Endothelial cell of umbilical vein (primary cell): ENCODE results near the gene TIGD7. TPM values are rescaled to one million over a fixed set of nuclear protein-coding genes. Genes with fewer than 3 reads are reported as not detected.

Source experiments
- BruUV-seq: library from RNA; stranded (reverse); fragments of 400-500 nt; replicated peaks from 2 replicates; lab custom pipeline; 2021; lab: Mats Ljungman, UMichigan
- CTCF ChIA-PET: fragments of 300-600, 350-600 bp; sonication (Branson Sonifier 250); formaldehyde crosslinking; loops from one replicate; lab custom pipeline; 2021; ENCODE audit warnings: antibody characterized with exemption, inconsistent platforms; lab: Charles Lee
- POLR2A ChIA-PET: fragments of 300-600, 350-600 bp; sonication (Branson Sonifier 250); formaldehyde crosslinking; loops from one replicate; lab custom pipeline; 2021; ENCODE audit warnings: antibody characterized with exemption, inconsistent platforms; lab: Charles Lee
- DNase-seq: peaks from one replicate; pipeline ENCODE4 v3.0.0-alpha.2; 2011; ENCODE audit warnings: low read depth, low spot score
- FAIRE-seq: peaks from 2 replicates; lab custom pipeline; 2011; peaks lifted over from hg19 to GRCh38; lab: Jason Lieb, UNC
- H2AFZ ChIP-seq: 2 replicates; pipeline ENCODE4 v1.6.0; 2012; ENCODE audit warnings: low read depth, low read length, control low read depth, inconsistent platforms
- H3K27ac ChIP-seq: 2 replicates; pipeline ENCODE4 v1.5.1; 2011; ENCODE audit warnings: low read depth, mild to moderate bottlenecking, control low read depth, low read length, moderate library complexity; ENCODE audit not compliant: insufficient read depth
- H3K27me3 ChIP-seq, 2 experiments: 2 replicates each; pipeline versions ENCODE4 v1.6.0 to v1.6.1; 2011; ENCODE audit warnings: low read length in 2 of 2, mixed read lengths in 1 of 2; ENCODE audit not compliant: control insufficient read depth in 2 of 2, insufficient read depth in 2 of 2
- H3K36me3 ChIP-seq, 2 experiments: 2 replicates in 1 of 2; 3 replicates in 1 of 2; pipeline ENCODE4 v1.5.1; 2011; ENCODE audit warnings: low read length in 2 of 2, mild to moderate bottlenecking in 1 of 2, moderate library complexity in 1 of 2; ENCODE audit not compliant: control insufficient read depth in 2 of 2, insufficient read depth in 2 of 2; ENCODE audit errors: extremely low read depth in 1 of 2
- H3K4me1 ChIP-seq: 3 replicates; pipeline ENCODE4 v1.5.1; 2011; ENCODE audit warnings: mild to moderate bottlenecking, low read length; ENCODE audit not compliant: control insufficient read depth, insufficient read depth; ENCODE audit errors: extremely low read depth
- H3K4me2 ChIP-seq: 2 replicates; pipeline ENCODE4 v1.6.1; 2011; ENCODE audit warnings: low read length, control low read depth, mixed read lengths; ENCODE audit not compliant: insufficient read depth
- H3K4me3 ChIP-seq, 3 experiments: fragments of 200-600 bp in 1 of 3; sonication (generic), shearing (Covaris generic) in 1 of 3; replicated peaks in 1 of 3; 2 replicates each; pipeline ENCODE4 v1.5.1; 2011 to 2016; ENCODE audit warnings: control low read depth in 3 of 3, low read length in 3 of 3, mild to moderate bottlenecking in 2 of 3, inconsistent platforms in 1 of 3, low read depth in 1 of 3, moderate library complexity in 1 of 3; ENCODE audit not compliant: insufficient read depth in 1 of 3
- H3K79me2 ChIP-seq: 2 replicates; pipeline ENCODE4 v1.6.0; 2012; ENCODE audit warnings: low read length, inconsistent platforms; ENCODE audit not compliant: control insufficient read depth, insufficient read depth
- H3K9ac ChIP-seq: replicated peaks from 2 replicates; pipeline ENCODE3; 2011; ENCODE audit warnings: low read length, control low read depth; ENCODE audit not compliant: insufficient read depth; ENCODE audit errors: extremely low read depth
- H3K9me1 ChIP-seq: replicated peaks from 3 replicates; pipeline ENCODE4 v1.6.0; 2011; ENCODE audit warnings: mild to moderate bottlenecking, low read length; ENCODE audit not compliant: control insufficient read depth, insufficient read depth; ENCODE audit errors: extremely low read depth
- H3K9me3 ChIP-seq: replicated peaks from 2 replicates; pipeline ENCODE4 v1.5.1; 2012; ENCODE audit warnings: low read length, inconsistent platforms; ENCODE audit not compliant: control insufficient read depth, insufficient read depth
- H4K20me1 ChIP-seq: replicated peaks from 2 replicates; pipeline ENCODE3; 2011; ENCODE audit warnings: mild to moderate bottlenecking, low read length; ENCODE audit not compliant: control insufficient read depth, insufficient read depth; ENCODE audit errors: extremely low read depth
- CTCF ChIP-seq, 2 donors: IDR thresholded peaks; 1 replicate in 1 of 2; 2 replicates in 1 of 2; pipeline ENCODE4 v1.5.1; 2011; ENCODE audit warnings: low read length in 2 of 2, mild to moderate bottlenecking in 2 of 2, moderate library complexity in 2 of 2, control low read depth in 1 of 2, inconsistent platforms in 1 of 2, low read depth in 1 of 2; ENCODE audit not compliant: insufficient read depth in 1 of 2; ENCODE audit errors: extremely low read depth in 1 of 2
- EZH2 ChIP-seq: IDR thresholded peaks from 2 replicates; pipeline ENCODE4 v1.6.1; 2012; ENCODE audit warnings: borderline replicate concordance, low read depth, mild to moderate bottlenecking, moderate library complexity, low read length, inconsistent platforms; ENCODE audit not compliant: severe bottlenecking
- FOS ChIP-seq: IDR thresholded peaks from 2 replicates; pipeline ENCODE4 v1.6.1; 2011; ENCODE audit warnings: mild to moderate bottlenecking, low read length, moderate library complexity, borderline replicate concordance; ENCODE audit not compliant: insufficient read depth
- GATA2 ChIP-seq: IDR thresholded peaks from 2 replicates; pipeline ENCODE4 v1.7.0; 2011; ENCODE audit warnings: low read depth, mild to moderate bottlenecking, moderate library complexity, mixed read lengths, low read length; ENCODE audit not compliant: insufficient read length, insufficient read depth
- JUN ChIP-seq: IDR thresholded peaks from 2 replicates; pipeline ENCODE4 v1.6.1; 2011; ENCODE audit warnings: borderline replicate concordance, low read depth; ENCODE audit not compliant: insufficient read length, insufficient read depth
- MAX ChIP-seq: IDR thresholded peaks from 2 replicates; pipeline ENCODE4 v1.6.1; 2011; ENCODE audit not compliant: insufficient read depth, insufficient read length
- MYC ChIP-seq: IDR thresholded peaks from one replicate; pipeline ENCODE4 v1.6.1; 2011; ENCODE audit warnings: mild to moderate bottlenecking, low read depth, low read length
- POLR2A ChIP-seq: IDR thresholded peaks from 2 replicates; pipeline ENCODE4 v1.6.1; 2012; ENCODE audit warnings: low read depth, mild to moderate bottlenecking, control low read depth, low read length
- POLR2AphosphoS5 ChIP-seq: IDR thresholded peaks from 2 replicates; pipeline ENCODE4 v1.6.1; 2012; ENCODE audit warnings: low read depth, mild to moderate bottlenecking, control low read depth, low read length, moderate library complexity; ENCODE audit not compliant: insufficient read depth
- dilution Hi-C: fragments of 300-500 bp; cut with MboI; formaldehyde crosslinking; loops from one replicate; pipeline ENCODE4 v1.15.0; 2019; ENCODE audit warnings: low sequenced_read_pairs; ENCODE audit not compliant: extremely low pct_ligation_motif_present
- intact Hi-C: fragments of 100-400 bp; cut with micrococcal nuclease; formaldehyde crosslinking; loops from one replicate; pipeline ENCODE4 v1.10.0; 2022
- polyA plus RNA-seq, 4 experiments: library from polyadenylated mRNA; depleted of rRNA in 3 of 4; stranded (reverse) in 3 of 4; unstranded in 1 of 4; fragments of >200 nt; gene quantifications; 2 replicates each; pipeline versions ENCODE4 v1.2.1 to v1.2.3, GENCODE V29; 2011 to 2012; ENCODE audit warnings: missing spikeins in 1 of 4
- total RNA-seq: library from RNA; stranded (reverse); gene quantifications from 2 replicates; pipeline ENCODE4 v1.2.3, GENCODE V29; 2021

Gene TIGD7
- total and polyA plus RNA-seq, 2 donors (not counting 3 experiments of a cell fraction or from before 2014, with no cell fraction given) = 1.1 to 3.5 TPM

GRCh38 chr16:3252967-3253366, 52.3 kb downstream of the TIGD7 start:
- Histone ChIP-seq H3K79me2 (no peaks in the 10 kb centered on the region), H3K27ac (no peak overlapping the region), H3K4me2 (no peak overlapping the region), H3K4me1 (no peaks in the 10 kb centered on the region), H3K27me3 (peaks cover 0 to 4% of the 10 kb centered on the region in 2 experiments), H2AFZ (no peak overlapping the region), H3K9ac (no peak overlapping the region), H3K9me3 (no peaks in the 10 kb centered on the region), H4K20me1 (no peaks in the 10 kb centered on the region), H3K4me3 (no peak overlapping the region), H3K9me1 (no peaks in the 10 kb centered on the region), H3K36me3 (no peaks in the 10 kb centered on the region)
- dilution Hi-C loops (no loop called here), intact Hi-C loops (no loop called here)
- FAIRE-seq (no peak), DNase-seq (no peak)
- BruUV-seq = no TSS peak
- ChIA-PET CTCF (no interaction called here), POLR2A (no interaction called here)
- TF ChIP-seq CTCF (IDR thresholded peaks at IDR 0.05; ENCODE audit: extremely low read depth in 1 of 2, insufficient read depth in 1 of 2, low read depth in 1 of 2, low read length in 2 of 2) = no peak
- no peak for TF ChIP-seq MAX
- no peak for TF ChIP-seq JUN
- TF ChIP-seq GATA2 = no peak

- POLR2A ChIA-PET = interaction anchor here (0.5 kb wide), 1 partner anchor 452 kb away, joined by 3 read pairs; no protein-coding TSS in a partner anchor
- H3K9ac ChIP-seq = no peak overlapping the region
- no peak overlapping the region for H3K4me2 ChIP-seq
- TF ChIP-seq CTCF (IDR thresholded peaks at IDR 0.05; ENCODE audit: extremely low read depth in 1 of 2, insufficient read depth in 1 of 2, low read depth in 1 of 2, low read length in 2 of 2) (no peak), FOS (no peak), MAX (no peak), GATA2 (no peak), EZH2 (no peak), POLR2AphosphoS5 (no peak), POLR2A (no peak), JUN (no peak), MYC (no peak)
- no TSS peak for BruUV-seq
- H3K27me3 ChIP-seq = no peaks in the 10 kb centered on the region
- H3K4me3 ChIP-seq = no peak overlapping the region
- no peaks in the 10 kb centered on the region for H3K36me3 ChIP-seq
- intact Hi-C loops (no loop called here), dilution Hi-C loops (no loop called here)
- no peaks in the 10 kb centered on the region for H3K79me2 ChIP-seq
- no peaks in the 10 kb centered on the region for H3K4me1 ChIP-seq
- no peak for DNase-seq
- no peaks in the 10 kb centered on the region for H3K9me1 ChIP-seq
- H3K27ac ChIP-seq = no peak overlapping the region
- CTCF ChIA-PET = no interaction called here
- H4K20me1 ChIP-seq = no peaks in the 10 kb centered on the region
- H2AFZ ChIP-seq = no peak overlapping the region
- no peaks in the 10 kb centered on the region for H3K9me3 ChIP-seq
- FAIRE-seq = no peak
Observed at GRCh38 chr16:3249451-3249850, 55.8 kb downstream of the TIGD7 start.
